HAP-1 (cell line): ENCODE measurements around the gene BDH1.
"Not testable (repeated sequence)": the region's sequence is repeated elsewhere in the genome, so short reads cannot be mapped to it uniquely, and the experiment has no call there.

Experiments
- DNase-seq, 2 experiments: peaks; one replicate each; pipeline ENCODE4 v3.0.0-alpha.2; 2016 to 2020; ENCODE audit warnings: low spot score in 2 of 2
- H3K27me3 ChIP-seq: fragments of 250-450 bp; sonication (Bioruptor Pico); 2 replicates; pipeline ENCODE4 v1.5.1; 2020; ENCODE audit warnings: low read depth, mild to moderate bottlenecking, moderate library complexity
- H3K36me3 ChIP-seq: fragments of 250-450 bp; sonication (Bioruptor Pico); replicated peaks from 2 replicates; pipeline ENCODE4 v1.5.1; 2020; ENCODE audit warnings: mild to moderate bottlenecking
- H3K4me1 ChIP-seq: fragments of 250-450 bp; sonication (Bioruptor Pico); 2 replicates; pipeline ENCODE4 v1.5.1; 2020; ENCODE audit warnings: mild to moderate bottlenecking
- H3K4me3 ChIP-seq: fragments of 250-450 bp; sonication (Bioruptor Pico); 2 replicates; pipeline ENCODE4 v1.5.1; 2020; ENCODE audit warnings: mild to moderate bottlenecking, moderate library complexity
- H3K9me3 ChIP-seq: fragments of 250-450 bp; sonication (Bioruptor Pico); 2 replicates; pipeline ENCODE4 v1.5.1; 2020; ENCODE audit warnings: mild to moderate bottlenecking, moderate library complexity
- in situ Hi-C: fragments of 300-500 bp; cut with MboI; formaldehyde crosslinking; loops from 3 replicates; pipeline ENCODE4 v1.14.3; 2020; ENCODE audit warnings: low sequenced_read_pairs, inconsistent platforms, mixed read lengths

BDH1 gene

DNA sequence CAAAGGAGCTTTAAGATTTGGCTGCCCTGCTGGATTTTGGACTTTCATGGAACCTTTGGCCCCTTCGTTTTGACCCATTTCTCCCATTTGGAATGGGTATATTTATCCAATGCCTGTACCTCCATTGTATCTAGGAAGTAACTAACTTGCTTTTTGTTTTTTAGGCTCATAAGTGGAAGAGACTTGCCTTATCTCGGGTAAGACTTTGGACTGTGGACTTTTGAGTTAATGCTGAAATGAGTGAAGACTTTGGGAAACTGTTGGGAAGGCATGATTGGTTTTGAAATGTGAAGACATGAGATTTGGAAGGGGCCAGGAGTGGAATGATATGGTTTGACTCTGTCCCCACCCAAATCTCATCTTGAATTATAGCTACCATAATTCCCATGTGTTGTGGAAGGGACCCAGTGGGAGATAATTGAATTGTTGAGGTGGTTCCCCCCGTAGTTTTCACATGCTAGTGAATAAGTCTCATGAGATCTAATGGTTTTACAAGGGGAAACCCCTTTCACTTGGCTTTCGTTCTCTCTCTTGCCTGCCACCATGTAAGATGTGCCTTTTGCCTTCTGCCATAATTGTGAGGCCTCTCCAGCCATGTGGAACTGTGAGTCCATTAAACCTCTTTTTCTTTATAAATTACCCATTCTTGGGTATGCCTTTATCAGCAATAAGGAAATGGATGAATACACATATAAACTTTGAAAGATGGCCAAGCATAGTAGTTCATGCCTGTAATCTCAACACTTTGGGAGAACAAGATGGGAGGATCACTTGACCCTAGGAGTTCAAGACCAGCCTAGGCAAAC is 15.5 kb upstream of the BDH1 start:
- in situ Hi-C loops, H3K4me1 ChIP-seq, H3K9me3 ChIP-seq, H3K36me3 ChIP-seq, H3K4me3 ChIP-seq, DNase-seq, H3K27me3 ChIP-seq: not testable (repeated sequence)

GRCh38 chr3:197569433-197569832 is 13.7 kb upstream of the BDH1 start:
- DNase-seq, H3K4me3 ChIP-seq, H3K4me1 ChIP-seq, in situ Hi-C loops, H3K27me3 ChIP-seq, H3K36me3 ChIP-seq: not testable (repeated sequence)
- H3K9me3 ChIP-seq = peaks cover 20% of the 10 kb centered on the region

- DNase-seq = no peak
- H3K4me1 ChIP-seq = no peaks in the 10 kb centered on the region
- H3K4me3 ChIP-seq = no peak overlapping the region
- no peaks in the 10 kb centered on the region for H3K36me3 ChIP-seq
- in situ Hi-C loops = no loop called here
- no peaks in the 10 kb centered on the region for H3K27me3 ChIP-seq
- peaks cover 28% of the 10 kb centered on the region for H3K9me3 ChIP-seq
Measured at GRCh38 chr3:197567904-197568681, 12.3 kb upstream of the BDH1 start.

DNA sequence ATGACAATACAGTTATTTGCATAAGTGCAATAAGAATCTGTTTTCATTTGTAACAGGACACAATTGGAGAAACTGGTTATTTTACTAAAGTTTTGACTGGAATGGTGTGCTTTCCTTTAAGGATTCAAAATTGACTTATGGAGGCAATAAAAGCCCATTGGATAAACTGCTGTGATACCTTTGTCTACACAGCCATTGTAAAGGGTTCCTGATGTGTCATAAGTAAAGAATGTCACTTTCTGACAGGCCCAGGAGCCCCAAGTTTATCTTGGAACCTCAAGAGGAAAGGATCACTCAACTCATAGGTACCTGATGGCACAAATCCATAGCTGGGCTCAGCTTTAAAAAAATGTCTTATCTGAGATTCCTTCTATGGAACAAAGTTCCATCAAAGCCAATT is 10.4 kb upstream of the BDH1 start:
- in situ Hi-C loops, H3K4me3 ChIP-seq: not testable (repeated sequence)
- H3K9me3 ChIP-seq = peaks cover 30% of the 10 kb centered on the region

DNA sequence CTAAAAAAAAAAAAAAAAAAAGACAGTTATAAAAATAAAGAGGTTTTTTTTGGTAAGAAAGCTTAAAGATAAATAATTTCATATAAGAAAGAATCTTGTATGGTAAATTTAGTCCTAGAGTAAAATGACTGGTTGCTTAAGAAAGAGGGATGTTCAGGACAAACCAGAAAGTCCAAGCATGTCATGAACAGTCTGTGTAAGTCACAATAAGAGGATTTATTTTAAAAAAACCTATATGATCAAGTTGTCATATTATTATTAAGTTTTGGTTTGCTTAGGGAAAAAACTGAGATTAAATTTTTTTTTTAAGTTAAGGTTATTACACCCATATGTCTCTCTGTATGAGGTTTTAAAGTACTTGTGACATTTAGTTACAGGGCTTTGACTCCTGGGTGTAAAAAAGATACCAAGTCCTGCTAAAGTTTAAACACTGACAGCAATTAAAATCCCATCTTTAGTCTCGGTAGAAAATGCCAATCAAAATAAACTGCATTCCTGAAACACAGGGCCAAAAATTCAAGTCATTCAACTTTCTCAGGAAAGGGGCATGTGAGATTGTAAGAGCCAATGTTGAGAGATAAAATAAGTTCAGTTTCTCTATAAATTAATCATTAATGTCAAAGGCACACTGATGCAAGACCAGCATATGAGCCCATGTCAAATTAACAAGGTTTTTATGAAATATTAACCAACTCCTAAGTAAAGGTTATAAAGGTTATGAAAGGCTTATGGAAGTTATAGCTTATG is 8.5 kb upstream of the BDH1 start:
- in situ Hi-C loops = no loop called here
- Histone ChIP-seq H3K27me3 (no peaks in the 10 kb centered on the region), H3K4me3 (no peak overlapping the region), H3K4me1 (no peaks in the 10 kb centered on the region), H3K36me3 (no peaks in the 10 kb centered on the region), H3K9me3 (peaks cover 25% of the 10 kb centered on the region)
- no peak for DNase-seq

More for the DNA sequence above, 10.4 kb upstream of the BDH1 start:
- not testable (repeated sequence) for H3K4me1 ChIP-seq, DNase-seq, H3K27me3 ChIP-seq, H3K36me3 ChIP-seq

GRCh38 chr3:197562398-197563251 is 6.9 kb upstream of the BDH1 start:
- in situ Hi-C loops = no loop called here
- no peak overlapping the region for H3K4me3 ChIP-seq

GRCh38 chr3:197561926-197562325 is 6.2 kb upstream of the BDH1 start:
- Histone ChIP-seq H3K27me3 (no peaks in the 10 kb centered on the region), H3K36me3 (no peaks in the 10 kb centered on the region), H3K4me1 (no peaks in the 10 kb centered on the region), H3K4me3 (no peak overlapping the region), H3K9me3 (peaks cover 25% of the 10 kb centered on the region)
- in situ Hi-C loops = no loop called here
- DNase-seq = no peak

More at GRCh38 chr3:197562398-197563251, 6.9 kb upstream of the BDH1 start:
- DNase-seq = no peak
- no peaks in the 10 kb centered on the region for H3K27me3 ChIP-seq
- no peaks in the 10 kb centered on the region for H3K36me3 ChIP-seq
- peaks cover 25% of the 10 kb centered on the region for H3K9me3 ChIP-seq
- H3K4me1 ChIP-seq = no peaks in the 10 kb centered on the region

DNA sequence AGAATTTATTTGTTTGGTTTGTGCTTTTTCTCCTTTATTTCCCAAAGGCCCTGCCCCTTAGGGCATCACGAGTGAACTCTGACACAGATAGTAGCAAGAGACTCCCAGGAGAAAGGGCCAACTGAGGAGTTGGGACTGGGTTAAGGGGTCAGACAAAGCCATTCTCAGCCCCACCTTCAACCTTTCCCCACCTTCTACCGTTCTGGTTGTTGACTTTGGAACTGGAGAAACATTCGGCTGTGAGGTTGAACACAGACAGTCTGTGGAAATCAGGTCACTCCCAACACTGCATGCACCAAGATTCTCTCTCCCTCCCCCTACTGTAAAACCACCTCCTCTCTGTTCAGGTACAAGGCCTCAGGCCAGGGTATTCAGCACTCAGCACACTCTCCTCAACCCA is 3.9 kb upstream of the BDH1 start:
- in situ Hi-C loops = no loop called here
- DNase-seq = no peak
- H3K27me3 ChIP-seq = no peaks in the 10 kb centered on the region
- peaks cover 13% of the 10 kb centered on the region for H3K9me3 ChIP-seq
- no peak overlapping the region for H3K4me3 ChIP-seq
- H3K4me1 ChIP-seq = no peaks in the 10 kb centered on the region
- H3K36me3 ChIP-seq = no peaks in the 10 kb centered on the region

DNA sequence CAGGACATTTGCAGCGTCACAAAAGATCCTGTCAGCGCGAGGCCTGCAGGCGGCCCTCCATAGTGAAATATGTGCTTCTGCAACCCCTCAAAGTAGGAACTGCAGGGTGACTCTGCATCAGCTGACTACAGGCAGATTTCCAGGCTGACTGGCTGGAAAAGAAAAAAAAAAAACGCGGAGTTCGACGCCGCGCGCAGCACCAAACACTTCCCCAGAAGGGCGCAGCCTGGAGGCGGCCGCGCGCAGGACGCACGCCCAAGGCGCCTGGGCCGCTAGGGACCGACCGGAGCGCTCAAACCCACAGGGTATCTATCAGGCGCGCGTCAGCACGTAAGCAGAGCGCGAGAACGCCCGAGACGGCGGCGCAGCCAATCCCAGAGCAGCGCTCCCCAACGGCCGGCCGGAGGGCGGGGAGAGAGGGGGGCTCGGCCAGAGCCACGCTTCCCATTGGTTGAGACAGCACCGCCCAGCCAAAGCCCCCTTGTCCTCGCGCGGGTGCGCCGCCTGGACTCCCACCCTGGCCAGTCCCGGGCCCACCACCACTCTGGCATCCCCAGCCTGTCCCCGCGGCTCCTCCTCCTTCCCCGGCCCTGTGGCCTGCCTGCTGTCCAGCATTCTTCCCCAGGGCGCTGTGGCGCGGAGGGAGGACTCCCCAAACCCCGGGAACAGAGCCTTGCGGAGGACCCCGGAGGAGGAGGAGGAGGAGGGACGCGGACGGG is 1.0 kb downstream of the BDH1 start:
- no peaks in the 10 kb centered on the region for H3K36me3 ChIP-seq
- peak; percentile 92 to 97 for DNase-seq
- no peaks in the 10 kb centered on the region for H3K9me3 ChIP-seq
- no peaks in the 10 kb centered on the region for H3K27me3 ChIP-seq
- peaks cover 7% of the 10 kb centered on the region for H3K4me1 ChIP-seq
- peak overlapping the region; percentile 60 for H3K4me3 ChIP-seq
- in situ Hi-C loops = no loop called here

DNA sequence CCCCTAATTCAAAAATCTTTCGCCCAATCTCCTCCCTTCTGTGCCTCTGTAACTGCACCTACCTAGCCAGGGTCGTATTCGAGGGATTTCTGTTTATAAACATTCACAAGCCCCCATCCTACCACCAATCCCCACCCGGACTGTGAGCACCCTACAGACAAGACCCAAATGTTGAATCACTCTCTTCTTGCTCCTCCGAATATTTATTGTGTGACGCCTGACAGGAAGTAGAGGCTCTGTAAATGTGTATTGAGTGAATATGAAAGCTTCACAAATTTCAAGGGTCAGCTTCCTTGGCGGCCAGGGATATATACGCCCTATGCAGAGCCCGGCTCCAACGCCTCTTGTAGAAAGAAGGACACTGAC is 1.6 kb downstream of the BDH1 start:
- Histone ChIP-seq H3K4me1 (peaks cover 7% of the 10 kb centered on the region), H3K36me3 (no peaks in the 10 kb centered on the region), H3K9me3 (no peaks in the 10 kb centered on the region), H3K4me3 (peak overlapping the region; percentile 60), H3K27me3 (no peaks in the 10 kb centered on the region)
- in situ Hi-C loops = no loop called here
- no peak for DNase-seq

DNA sequence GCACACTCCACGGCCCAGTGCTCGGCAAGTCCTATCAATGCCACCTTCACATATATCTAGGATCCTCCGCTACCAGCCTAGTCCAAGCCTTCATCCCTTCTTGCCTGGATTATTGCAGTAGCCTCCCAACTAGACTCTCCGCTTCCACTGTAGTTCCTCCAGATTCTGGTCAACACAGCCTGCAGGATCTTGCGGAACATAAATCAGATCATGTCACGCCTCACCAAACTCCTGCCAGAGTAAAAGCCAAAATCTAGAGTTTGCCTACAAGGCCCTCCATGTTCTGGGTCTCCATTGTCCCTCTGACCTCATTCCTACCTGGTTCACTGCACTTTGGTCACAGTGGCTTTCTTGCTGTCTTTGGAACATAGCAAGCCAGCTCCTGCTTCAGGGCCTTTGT is 3.6 kb downstream of the BDH1 start:
- in situ Hi-C loops = no loop called here
- H3K4me3 ChIP-seq = no peak overlapping the region
- H3K27me3 ChIP-seq = no peaks in the 10 kb centered on the region
- peaks cover 7% of the 10 kb centered on the region for H3K4me1 ChIP-seq
- no peaks in the 10 kb centered on the region for H3K36me3 ChIP-seq
- no peak for DNase-seq
- no peaks in the 10 kb centered on the region for H3K9me3 ChIP-seq

GRCh38 chr3:197550489-197550888 is 5.3 kb downstream of the BDH1 start:
- Histone ChIP-seq H3K9me3 (no peaks in the 10 kb centered on the region), H3K4me1 (peaks cover 7% of the 10 kb centered on the region), H3K27me3 (no peaks in the 10 kb centered on the region), H3K4me3 (no peak overlapping the region), H3K36me3 (no peaks in the 10 kb centered on the region)
- in situ Hi-C loops = no loop called here
- no peak for DNase-seq
